Upper lobe of right lung (tissue), 1 donor: ENCODE results near the gene ADH5. TPM values are rescaled to one million over a fixed set of nuclear protein-coding genes. Genes with fewer than 3 reads are reported as not detected.
"Not testable (repeated sequence)": the region's sequence is repeated elsewhere in the genome, so short reads cannot be mapped to it uniquely, and the experiment has no call there.

Source experiments
- ATAC-seq: fragments of 200-7000 bp; cut with Tn5 transposase; one replicate; pipeline ENCODE4 v1.9.1; 2020; ENCODE audit warnings: mild to moderate bottlenecking, moderate library complexity
- DNase-seq: peaks from one replicate; pipeline ENCODE4 v3.0.0-alpha.2; 2020
- H3K27ac ChIP-seq: fragments of 200-600 bp; one replicate; pipeline ENCODE4 v1.8.0; 2022
- H3K27me3 ChIP-seq: fragments of 200-600 bp; one replicate; pipeline ENCODE4 v1.8.0; 2022; ENCODE audit warnings: mild to moderate bottlenecking
- H3K36me3 ChIP-seq: fragments of 200-600 bp; one replicate; pipeline ENCODE4 v1.8.0; 2022
- H3K4me1 ChIP-seq: fragments of 200-600 bp; one replicate; pipeline ENCODE4 v1.8.0; 2022
- H3K4me3 ChIP-seq: fragments of 200-600 bp; one replicate; pipeline ENCODE4 v1.8.0; 2022; ENCODE audit warnings: mild to moderate bottlenecking
- H3K9me3 ChIP-seq: fragments of 200-600 bp; one replicate; pipeline ENCODE4 v1.8.0; 2022
- intact Hi-C: fragments of 100-400 bp; cut with DNase I; formaldehyde crosslinking; loops from one replicate; pipeline ENCODE4 v1.11.0; 2022
- total RNA-seq: library from RNA; stranded (reverse); fragmentation: NEBNext Ultra II Directional; extraction: Animal tissue kit (Norgen Biotek cat#: 25700); gene quantifications from one replicate; pipeline ENCODE4 v1.2.1, GENCODE V29; 2021
- TF ChIP-seq, protein P1 (sequence below): fragments of 200-600 bp; IDR thresholded peaks from one replicate; pipeline ENCODE4 v1.8.0; 2022; ENCODE audit warnings: antibody characterized with exemption
- donor health status: DM: no; HTN: yes; CAD: no; lungs with severe emphysema.

The ADH5 gene
- total RNA-seq, 1 donor from 2014 or later, result 166 TPM

DNA sequence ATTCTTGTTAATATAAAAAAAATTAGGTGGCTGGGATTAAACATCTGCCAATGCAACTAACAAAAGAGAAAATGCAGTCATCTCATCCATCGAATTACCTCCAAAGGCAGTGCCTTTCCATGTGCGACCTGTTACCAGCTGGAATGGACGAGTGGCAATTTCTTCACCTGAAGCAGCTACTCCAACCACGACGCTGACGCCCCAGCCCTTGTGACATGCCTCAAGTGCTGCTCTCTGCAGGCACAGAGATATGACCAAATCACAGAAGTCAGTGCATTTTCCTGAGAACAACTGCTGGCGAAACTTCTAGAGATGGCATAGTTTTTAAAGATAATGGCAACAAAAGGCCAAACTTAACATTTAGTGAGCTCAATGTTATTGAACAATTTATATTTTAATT, 13.8 kb downstream of the ADH5 start:
- TF ChIP-seq, protein P1, sequence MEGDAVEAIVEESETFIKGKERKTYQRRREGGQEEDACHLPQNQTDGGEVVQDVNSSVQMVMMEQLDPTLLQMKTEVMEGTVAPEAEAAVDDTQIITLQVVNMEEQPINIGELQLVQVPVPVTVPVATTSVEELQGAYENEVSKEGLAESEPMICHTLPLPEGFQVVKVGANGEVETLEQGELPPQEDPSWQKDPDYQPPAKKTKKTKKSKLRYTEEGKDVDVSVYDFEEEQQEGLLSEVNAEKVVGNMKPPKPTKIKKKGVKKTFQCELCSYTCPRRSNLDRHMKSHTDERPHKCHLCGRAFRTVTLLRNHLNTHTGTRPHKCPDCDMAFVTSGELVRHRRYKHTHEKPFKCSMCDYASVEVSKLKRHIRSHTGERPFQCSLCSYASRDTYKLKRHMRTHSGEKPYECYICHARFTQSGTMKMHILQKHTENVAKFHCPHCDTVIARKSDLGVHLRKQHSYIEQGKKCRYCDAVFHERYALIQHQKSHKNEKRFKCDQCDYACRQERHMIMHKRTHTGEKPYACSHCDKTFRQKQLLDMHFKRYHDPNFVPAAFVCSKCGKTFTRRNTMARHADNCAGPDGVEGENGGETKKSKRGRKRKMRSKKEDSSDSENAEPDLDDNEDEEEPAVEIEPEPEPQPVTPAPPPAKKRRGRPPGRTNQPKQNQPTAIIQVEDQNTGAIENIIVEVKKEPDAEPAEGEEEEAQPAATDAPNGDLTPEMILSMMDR, result no peak
- H3K9me3 ChIP-seq, result no peaks in the 10 kb centered on the region
- no peak overlapping the region for H3K27ac ChIP-seq
- DNase-seq (peak; percentile 84), ATAC-seq (peak; percentile 90)
- H3K4me1 ChIP-seq, result no peaks in the 10 kb centered on the region
- peaks cover 100% of the 10 kb centered on the region for H3K36me3 ChIP-seq
- intact Hi-C loops, result no loop called here
- H3K27me3 ChIP-seq, result no peaks in the 10 kb centered on the region
- no peak overlapping the region for H3K4me3 ChIP-seq

DNA sequence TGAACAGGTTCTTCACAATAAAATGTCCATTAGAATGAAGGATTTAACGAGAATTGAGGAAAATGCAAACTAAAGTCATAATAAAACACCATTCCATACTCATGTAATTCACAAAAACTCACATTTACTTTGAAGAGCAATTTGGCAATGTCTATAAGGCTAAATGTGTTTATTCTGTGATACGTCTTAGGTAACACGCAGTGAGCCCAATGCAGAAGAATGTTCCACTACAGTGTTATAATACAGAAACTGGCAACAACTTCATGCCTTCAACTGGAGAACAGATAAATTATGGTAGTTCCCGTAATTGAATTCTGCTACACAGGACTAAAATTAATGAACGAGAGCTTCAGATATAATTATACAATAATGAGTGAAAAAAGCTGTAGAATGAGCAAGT, 17.4 kb downstream of the ADH5 start:
- H3K27me3 ChIP-seq, result no peaks in the 10 kb centered on the region
- H3K4me3 ChIP-seq, result no peak overlapping the region
- ATAC-seq (no peak), DNase-seq (no peak)
- TF ChIP-seq, protein P1, result no peak
- H3K9me3 ChIP-seq, result no peaks in the 10 kb centered on the region
- intact Hi-C loops, result no loop called here
- no peaks in the 10 kb centered on the region for H3K4me1 ChIP-seq
- no peak overlapping the region for H3K27ac ChIP-seq
- H3K36me3 ChIP-seq, result peaks cover 88% of the 10 kb centered on the region

DNA sequence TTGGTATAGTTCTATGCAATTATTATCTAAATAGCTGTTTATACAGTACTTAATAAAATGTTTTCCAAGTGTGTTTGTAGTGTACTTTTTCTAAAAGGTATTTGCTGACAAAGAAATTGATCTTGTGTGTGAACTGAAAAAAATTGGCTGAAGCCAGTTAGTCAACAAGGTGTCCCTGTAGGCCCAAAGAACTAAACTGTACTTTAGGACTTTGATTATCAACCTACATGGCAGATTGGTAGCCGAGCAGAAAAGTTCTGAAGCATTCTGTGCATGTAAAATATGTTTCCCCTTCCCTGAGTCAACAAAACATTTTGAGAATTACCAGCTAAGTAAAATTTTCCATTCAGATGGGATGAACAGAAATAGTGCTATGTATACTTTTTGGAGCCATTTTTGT, 21.0 kb downstream of the ADH5 start:
- Histone ChIP-seq H3K4me3 (no peak overlapping the region), H3K27me3 (no peaks in the 10 kb centered on the region), H3K27ac (no peak overlapping the region), H3K9me3 (no peaks in the 10 kb centered on the region), H3K36me3 (peaks cover 53% of the 10 kb centered on the region), H3K4me1 (no peaks in the 10 kb centered on the region)
- no peak for DNase-seq
- intact Hi-C loops, result no loop called here
- TF ChIP-seq, protein P1, result no peak
- ATAC-seq, result no peak

DNA sequence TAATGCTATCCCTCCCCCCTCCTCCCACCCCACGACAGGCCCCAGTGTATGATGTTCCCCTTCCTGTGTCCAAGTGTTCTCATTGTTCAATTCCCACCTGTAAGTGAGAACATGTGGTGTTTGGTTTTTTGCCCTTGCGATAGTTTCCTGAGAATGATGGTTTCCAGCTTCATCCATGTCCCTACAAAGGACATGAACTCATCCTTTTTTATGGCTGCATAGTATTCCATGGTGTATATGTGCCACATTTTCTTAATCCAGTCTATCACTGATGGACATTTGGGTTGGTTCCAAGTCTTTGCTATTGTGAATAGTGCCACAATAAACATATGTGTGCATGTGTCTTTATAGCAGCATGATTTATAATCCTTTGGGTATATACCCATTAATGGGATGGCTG, 23.1 kb downstream of the ADH5 start:
- H3K9me3 ChIP-seq, H3K27ac ChIP-seq, ATAC-seq, H3K4me3 ChIP-seq, H3K4me1 ChIP-seq, H3K27me3 ChIP-seq, intact Hi-C loops, DNase-seq: not testable (repeated sequence)
- peaks cover 43% of the 10 kb centered on the region for H3K36me3 ChIP-seq

DNA sequence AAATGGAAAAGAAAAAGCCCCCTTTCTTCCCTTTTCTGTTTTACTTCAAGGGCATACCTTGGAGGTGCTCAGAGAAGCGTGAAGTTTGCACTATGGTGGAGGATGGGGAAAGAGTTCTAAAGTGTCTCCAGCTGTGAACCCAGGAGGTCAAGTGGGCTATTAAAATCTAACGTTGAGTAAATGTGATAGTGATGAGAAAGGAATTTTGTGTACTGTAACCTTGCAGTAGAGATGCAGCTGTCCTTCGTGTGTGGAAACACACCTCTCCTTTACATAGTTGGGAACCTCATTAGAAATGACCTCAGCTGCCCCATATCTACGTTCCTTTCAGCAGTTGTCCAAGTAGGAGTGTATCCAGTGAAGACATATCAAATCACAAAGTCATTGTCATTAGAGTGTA, 26.5 kb downstream of the ADH5 start:
- ATAC-seq, result peak; percentile 64
- peaks cover 30% of the 10 kb centered on the region for H3K36me3 ChIP-seq
- no peak overlapping the region for H3K4me3 ChIP-seq
- H3K27ac ChIP-seq, result no peak overlapping the region
- TF ChIP-seq, protein P1, result no peak
- no peaks in the 10 kb centered on the region for H3K4me1 ChIP-seq
- no peak for DNase-seq
- H3K9me3 ChIP-seq, result no peaks in the 10 kb centered on the region
- no peaks in the 10 kb centered on the region for H3K27me3 ChIP-seq
- intact Hi-C loops, result no loop called here

DNA sequence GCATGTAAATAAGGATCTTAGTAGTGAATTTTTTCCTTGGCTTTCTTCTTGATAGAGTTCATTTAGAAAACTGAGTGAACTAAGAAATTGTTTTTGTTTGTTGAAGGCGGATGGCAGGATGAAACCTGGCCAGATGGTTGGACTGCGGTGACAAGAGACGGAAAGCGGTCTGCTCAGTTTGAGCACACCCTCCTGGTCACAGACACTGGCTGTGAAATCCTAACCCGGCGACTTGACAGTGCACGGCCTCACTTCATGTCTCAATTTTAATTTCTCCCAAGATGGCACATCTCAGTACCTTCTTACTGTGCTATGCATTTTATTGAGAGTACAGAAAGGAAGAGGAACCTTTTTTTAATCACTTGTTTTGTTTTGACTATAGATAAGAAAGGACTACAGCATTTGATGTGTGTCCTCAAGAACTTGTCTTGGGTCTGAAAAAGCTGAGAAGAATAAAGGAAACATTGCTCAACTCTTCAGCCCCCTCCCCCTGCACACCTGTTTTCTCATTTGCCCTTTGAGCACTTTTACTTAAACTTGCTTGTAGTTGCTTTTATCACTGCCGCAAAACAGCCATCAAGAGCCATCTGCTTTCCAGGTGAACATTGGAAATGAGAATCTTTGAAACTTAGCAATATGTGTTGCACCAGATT, 27.4 kb downstream of the ADH5 start:
- Histone ChIP-seq H3K9me3 (no peaks in the 10 kb centered on the region), H3K27ac (no peak overlapping the region), H3K36me3 (peaks cover 28% of the 10 kb centered on the region), H3K4me1 (no peaks in the 10 kb centered on the region), H3K27me3 (no peaks in the 10 kb centered on the region), H3K4me3 (no peak overlapping the region)
- intact Hi-C loops, result no loop called here
- ATAC-seq (no peak), DNase-seq (no peak)
- TF ChIP-seq, protein P1, result no peak
